ENCODE measurements around the gene MAD1L1.

MAD1L1 gene

GRCh38 chr7:2157473-2158279 is 75.1 kb downstream of the MAD1L1 start (continued):
- TF ChIP-seq, protein P1, sequence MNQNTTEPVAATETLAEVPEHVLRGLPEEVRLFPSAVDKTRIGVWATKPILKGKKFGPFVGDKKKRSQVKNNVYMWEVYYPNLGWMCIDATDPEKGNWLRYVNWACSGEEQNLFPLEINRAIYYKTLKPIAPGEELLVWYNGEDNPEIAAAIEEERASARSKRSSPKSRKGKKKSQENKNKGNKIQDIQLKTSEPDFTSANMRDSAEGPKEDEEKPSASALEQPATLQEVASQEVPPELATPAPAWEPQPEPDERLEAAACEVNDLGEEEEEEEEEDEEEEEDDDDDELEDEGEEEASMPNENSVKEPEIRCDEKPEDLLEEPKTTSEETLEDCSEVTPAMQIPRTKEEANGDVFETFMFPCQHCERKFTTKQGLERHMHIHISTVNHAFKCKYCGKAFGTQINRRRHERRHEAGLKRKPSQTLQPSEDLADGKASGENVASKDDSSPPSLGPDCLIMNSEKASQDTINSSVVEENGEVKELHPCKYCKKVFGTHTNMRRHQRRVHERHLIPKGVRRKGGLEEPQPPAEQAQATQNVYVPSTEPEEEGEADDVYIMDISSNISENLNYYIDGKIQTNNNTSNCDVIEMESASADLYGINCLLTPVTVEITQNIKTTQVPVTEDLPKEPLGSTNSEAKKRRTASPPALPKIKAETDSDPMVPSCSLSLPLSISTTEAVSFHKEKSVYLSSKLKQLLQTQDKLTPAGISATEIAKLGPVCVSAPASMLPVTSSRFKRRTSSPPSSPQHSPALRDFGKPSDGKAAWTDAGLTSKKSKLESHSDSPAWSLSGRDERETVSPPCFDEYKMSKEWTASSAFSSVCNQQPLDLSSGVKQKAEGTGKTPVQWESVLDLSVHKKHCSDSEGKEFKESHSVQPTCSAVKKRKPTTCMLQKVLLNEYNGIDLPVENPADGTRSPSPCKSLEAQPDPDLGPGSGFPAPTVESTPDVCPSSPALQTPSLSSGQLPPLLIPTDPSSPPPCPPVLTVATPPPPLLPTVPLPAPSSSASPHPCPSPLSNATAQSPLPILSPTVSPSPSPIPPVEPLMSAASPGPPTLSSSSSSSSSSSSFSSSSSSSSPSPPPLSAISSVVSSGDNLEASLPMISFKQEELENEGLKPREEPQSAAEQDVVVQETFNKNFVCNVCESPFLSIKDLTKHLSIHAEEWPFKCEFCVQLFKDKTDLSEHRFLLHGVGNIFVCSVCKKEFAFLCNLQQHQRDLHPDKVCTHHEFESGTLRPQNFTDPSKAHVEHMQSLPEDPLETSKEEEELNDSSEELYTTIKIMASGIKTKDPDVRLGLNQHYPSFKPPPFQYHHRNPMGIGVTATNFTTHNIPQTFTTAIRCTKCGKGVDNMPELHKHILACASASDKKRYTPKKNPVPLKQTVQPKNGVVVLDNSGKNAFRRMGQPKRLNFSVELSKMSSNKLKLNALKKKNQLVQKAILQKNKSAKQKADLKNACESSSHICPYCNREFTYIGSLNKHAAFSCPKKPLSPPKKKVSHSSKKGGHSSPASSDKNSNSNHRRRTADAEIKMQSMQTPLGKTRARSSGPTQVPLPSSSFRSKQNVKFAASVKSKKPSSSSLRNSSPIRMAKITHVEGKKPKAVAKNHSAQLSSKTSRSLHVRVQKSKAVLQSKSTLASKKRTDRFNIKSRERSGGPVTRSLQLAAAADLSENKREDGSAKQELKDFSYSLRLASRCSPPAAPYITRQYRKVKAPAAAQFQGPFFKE (tag by site-specific recombination; IDR thresholded peaks at IDR 0.05; ENCODE audit: borderline replicate concordance) = no peak
- TF ChIP-seq ZFP69B (tag by site-specific recombination; IDR thresholded peaks at IDR 0.05) = no peak
- TF ChIP-seq TCF7L2 (IDR thresholded peaks at IDR 0.05; ENCODE audit: borderline replicate concordance, low read depth, low read length) = no peak
- TF ChIP-seq ZNF585B (tag by site-specific recombination; IDR thresholded peaks at IDR 0.05) = no peak
- TF ChIP-seq ATF2 (tag by site-specific recombination; IDR thresholded peaks at IDR 0.05; ENCODE audit: low read depth) = no peak
- TF ChIP-seq, protein P2, sequence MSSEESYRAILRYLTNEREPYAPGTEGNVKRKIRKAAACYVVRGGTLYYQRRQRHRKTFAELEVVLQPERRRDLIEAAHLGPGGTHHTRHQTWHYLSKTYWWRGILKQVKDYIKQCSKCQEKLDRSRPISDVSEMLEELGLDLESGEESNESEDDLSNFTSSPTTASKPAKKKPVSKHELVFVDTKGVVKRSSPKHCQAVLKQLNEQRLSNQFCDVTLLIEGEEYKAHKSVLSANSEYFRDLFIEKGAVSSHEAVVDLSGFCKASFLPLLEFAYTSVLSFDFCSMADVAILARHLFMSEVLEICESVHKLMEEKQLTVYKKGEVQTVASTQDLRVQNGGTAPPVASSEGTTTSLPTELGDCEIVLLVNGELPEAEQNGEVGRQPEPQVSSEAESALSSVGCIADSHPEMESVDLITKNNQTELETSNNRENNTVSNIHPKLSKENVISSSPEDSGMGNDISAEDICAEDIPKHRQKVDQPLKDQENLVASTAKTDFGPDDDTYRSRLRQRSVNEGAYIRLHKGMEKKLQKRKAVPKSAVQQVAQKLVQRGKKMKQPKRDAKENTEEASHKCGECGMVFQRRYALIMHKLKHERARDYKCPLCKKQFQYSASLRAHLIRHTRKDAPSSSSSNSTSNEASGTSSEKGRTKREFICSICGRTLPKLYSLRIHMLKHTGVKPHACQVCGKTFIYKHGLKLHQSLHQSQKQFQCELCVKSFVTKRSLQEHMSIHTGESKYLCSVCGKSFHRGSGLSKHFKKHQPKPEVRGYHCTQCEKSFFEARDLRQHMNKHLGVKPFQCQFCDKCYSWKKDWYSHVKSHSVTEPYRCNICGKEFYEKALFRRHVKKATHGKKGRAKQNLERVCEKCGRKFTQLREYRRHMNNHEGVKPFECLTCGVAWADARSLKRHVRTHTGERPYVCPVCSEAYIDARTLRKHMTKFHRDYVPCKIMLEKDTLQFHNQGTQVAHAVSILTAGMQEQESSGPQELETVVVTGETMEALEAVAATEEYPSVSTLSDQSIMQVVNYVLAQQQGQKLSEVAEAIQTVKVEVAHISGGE (tag by site-specific recombination; conservative IDR thresholded peaks at IDR 0.05; ENCODE audit: low read depth) = no peak
- TF ChIP-seq ZBTB49 (tag by site-specific recombination; IDR thresholded peaks at IDR 0.05; ENCODE audit: low read depth) = no peak
- TF ChIP-seq, protein P3, sequence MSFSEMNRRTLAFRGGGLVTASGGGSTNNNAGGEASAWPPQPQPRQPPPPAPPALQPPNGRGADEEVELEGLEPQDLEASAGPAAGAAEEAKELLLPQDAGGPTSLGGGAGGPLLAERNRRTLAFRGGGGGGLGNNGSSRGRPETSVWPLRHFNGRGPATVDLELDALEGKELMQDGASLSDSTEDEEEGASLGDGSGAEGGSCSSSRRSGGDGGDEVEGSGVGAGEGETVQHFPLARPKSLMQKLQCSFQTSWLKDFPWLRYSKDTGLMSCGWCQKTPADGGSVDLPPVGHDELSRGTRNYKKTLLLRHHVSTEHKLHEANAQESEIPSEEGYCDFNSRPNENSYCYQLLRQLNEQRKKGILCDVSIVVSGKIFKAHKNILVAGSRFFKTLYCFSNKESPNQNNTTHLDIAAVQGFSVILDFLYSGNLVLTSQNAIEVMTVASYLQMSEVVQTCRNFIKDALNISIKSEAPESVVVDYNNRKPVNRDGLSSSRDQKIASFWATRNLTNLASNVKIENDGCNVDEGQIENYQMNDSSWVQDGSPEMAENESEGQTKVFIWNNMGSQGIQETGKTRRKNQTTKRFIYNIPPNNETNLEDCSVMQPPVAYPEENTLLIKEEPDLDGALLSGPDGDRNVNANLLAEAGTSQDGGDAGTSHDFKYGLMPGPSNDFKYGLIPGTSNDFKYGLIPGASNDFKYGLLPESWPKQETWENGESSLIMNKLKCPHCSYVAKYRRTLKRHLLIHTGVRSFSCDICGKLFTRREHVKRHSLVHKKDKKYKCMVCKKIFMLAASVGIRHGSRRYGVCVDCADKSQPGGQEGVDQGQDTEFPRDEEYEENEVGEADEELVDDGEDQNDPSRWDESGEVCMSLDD (tag by site-specific recombination; IDR thresholded peaks at IDR 0.05) = no peak
- peak; percentile 70 for TF ChIP-seq ZNF76 (tag by site-specific recombination; IDR thresholded peaks at IDR 0.05; ENCODE audit: borderline replicate concordance, low read depth)
- TF ChIP-seq, protein P4, sequence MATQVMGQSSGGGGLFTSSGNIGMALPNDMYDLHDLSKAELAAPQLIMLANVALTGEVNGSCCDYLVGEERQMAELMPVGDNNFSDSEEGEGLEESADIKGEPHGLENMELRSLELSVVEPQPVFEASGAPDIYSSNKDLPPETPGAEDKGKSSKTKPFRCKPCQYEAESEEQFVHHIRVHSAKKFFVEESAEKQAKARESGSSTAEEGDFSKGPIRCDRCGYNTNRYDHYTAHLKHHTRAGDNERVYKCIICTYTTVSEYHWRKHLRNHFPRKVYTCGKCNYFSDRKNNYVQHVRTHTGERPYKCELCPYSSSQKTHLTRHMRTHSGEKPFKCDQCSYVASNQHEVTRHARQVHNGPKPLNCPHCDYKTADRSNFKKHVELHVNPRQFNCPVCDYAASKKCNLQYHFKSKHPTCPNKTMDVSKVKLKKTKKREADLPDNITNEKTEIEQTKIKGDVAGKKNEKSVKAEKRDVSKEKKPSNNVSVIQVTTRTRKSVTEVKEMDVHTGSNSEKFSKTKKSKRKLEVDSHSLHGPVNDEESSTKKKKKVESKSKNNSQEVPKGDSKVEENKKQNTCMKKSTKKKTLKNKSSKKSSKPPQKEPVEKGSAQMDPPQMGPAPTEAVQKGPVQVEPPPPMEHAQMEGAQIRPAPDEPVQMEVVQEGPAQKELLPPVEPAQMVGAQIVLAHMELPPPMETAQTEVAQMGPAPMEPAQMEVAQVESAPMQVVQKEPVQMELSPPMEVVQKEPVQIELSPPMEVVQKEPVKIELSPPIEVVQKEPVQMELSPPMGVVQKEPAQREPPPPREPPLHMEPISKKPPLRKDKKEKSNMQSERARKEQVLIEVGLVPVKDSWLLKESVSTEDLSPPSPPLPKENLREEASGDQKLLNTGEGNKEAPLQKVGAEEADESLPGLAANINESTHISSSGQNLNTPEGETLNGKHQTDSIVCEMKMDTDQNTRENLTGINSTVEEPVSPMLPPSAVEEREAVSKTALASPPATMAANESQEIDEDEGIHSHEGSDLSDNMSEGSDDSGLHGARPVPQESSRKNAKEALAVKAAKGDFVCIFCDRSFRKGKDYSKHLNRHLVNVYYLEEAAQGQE (tag by site-specific recombination; IDR thresholded peaks at IDR 0.05) = no peak
- TF ChIP-seq ZNF701 (tag by site-specific recombination; IDR thresholded peaks at IDR 0.05) = no peak
- no peak for TF ChIP-seq ZNF26 (tag by site-specific recombination; IDR thresholded peaks at IDR 0.05)
- TF ChIP-seq, protein P5, sequence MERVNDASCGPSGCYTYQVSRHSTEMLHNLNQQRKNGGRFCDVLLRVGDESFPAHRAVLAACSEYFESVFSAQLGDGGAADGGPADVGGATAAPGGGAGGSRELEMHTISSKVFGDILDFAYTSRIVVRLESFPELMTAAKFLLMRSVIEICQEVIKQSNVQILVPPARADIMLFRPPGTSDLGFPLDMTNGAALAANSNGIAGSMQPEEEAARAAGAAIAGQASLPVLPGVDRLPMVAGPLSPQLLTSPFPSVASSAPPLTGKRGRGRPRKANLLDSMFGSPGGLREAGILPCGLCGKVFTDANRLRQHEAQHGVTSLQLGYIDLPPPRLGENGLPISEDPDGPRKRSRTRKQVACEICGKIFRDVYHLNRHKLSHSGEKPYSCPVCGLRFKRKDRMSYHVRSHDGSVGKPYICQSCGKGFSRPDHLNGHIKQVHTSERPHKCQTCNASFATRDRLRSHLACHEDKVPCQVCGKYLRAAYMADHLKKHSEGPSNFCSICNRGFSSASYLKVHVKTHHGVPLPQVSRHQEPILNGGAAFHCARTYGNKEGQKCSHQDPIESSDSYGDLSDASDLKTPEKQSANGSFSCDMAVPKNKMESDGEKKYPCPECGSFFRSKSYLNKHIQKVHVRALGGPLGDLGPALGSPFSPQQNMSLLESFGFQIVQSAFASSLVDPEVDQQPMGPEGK (tag by site-specific recombination; IDR thresholded peaks at IDR 0.05) = peak; percentile 59; the same call in 1 of the 2 replicates

Measured in HEK293 (cell line).